ENCODE data around the gene CABCOCO1.

Gene CABCOCO1

DNA sequence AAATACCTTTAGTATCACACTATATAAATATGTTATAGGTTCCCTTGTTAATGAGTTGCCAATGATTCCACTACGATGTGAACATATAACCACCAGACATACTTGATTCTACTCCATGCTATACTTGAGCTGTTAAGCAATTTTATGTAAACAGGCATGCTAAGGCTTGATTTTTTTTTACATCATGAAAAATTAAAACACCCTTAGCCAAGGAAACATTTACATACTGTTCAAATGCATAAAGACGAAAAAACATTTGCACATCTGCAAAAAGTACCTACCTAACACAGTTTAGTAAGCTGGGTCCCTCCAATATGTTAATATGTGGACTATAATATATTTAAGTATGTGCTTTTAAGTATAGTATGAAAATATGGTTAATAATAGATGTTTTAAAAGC lies 9.0 kb upstream of the CABCOCO1 start:
- Histone ChIP-seq H3K9ac (ENCODE audit: low read depth, low read length, poor library complexity) (no peak overlapping the region), H3K27me3 (ENCODE audit: control insufficient read depth in 3 of 3, insufficient read depth in 3 of 3, low read depth in 1 of 3, low read length in 3 of 3) (no peaks in the 10 kb centered on the region), H3K23ac (ENCODE audit: low read depth, low read length, poor library complexity) (no peak overlapping the region), H2BK120ac (ENCODE audit: low read depth, low read length) (no peak overlapping the region), H2AFZ (ENCODE audit: low read length) (no peak overlapping the region), H3K36me3 (replicated peaks in 1 of 2; ENCODE audit: control insufficient read depth in 2 of 2, insufficient read depth in 2 of 2, low read length in 2 of 2) (no peaks in the 10 kb centered on the region), H2AK5ac (ENCODE audit: low read depth, low read length) (no peak overlapping the region), H2BK15ac (ENCODE audit: low read length) (no peak overlapping the region), H2BK5ac (ENCODE audit: low read length) (no peak overlapping the region), H3K4me1 (ENCODE audit: control insufficient read depth in 2 of 2, insufficient read depth in 1 of 2, low read depth in 1 of 2, low read length in 2 of 2) (no peaks in the 10 kb centered on the region), H3K4me2 (ENCODE audit: insufficient read depth, low read length, poor library complexity, severe bottlenecking) (no peak overlapping the region), H4K91ac (ENCODE audit: low read depth, low read length, poor library complexity) (no peak overlapping the region), H2BK12ac (ENCODE audit: low read length) (no peak overlapping the region), H3K4me3 (ENCODE audit: low read length in 2 of 2) (no peak overlapping the region), H3K4ac (ENCODE audit: low read length) (no peak overlapping the region), H3K79me1 (ENCODE audit: low read depth, low read length) (no peaks in the 10 kb centered on the region), H4K8ac (ENCODE audit: low read depth, low read length) (no peak overlapping the region), H3K27ac (replicated peaks; ENCODE audit: low read length) (no peak overlapping the region), H3K14ac (ENCODE audit: low read length) (no peak overlapping the region), H3K9me3 (replicated peaks in 1 of 2; ENCODE audit: control insufficient read depth in 2 of 2, insufficient read depth in 1 of 2, low read depth in 1 of 2, low read length in 2 of 2) (no peaks in the 10 kb centered on the region), H3K18ac (ENCODE audit: low read length) (no peak overlapping the region)
- no CpG with 5 or more reads among the region's 2 CpGs for WGBS, 2 donors (ENCODE audit: extremely low coverage in 2 of 2, insufficient read length in 2 of 2, insufficient replicate concordance in 1 of 2)
- DNase-seq (ENCODE audit: low spot score): no peak

DNA sequence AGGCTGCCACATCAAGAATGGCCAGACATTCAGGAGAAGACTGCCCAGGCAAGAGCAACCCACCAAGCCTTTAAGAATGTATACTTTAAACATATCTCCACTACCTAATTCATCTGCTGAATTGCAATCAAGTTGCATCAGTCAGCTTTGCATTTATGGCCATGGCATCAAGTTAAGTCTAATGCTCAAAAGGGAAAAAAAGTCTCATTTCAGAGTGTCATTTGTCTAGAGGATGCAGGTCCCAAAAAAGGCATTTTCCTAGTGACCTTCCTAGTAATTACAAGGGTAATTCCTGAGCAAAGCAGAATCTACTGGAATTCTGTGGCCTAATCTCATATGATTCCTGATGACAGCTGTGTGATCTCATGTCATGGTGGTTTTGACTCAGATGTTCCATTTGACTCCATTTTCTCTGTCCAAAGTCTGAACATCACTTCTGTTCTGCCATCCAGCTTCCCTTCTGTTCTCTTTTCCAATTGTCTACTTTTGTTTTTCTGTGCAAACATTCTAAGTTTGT lies 7.3 kb upstream of the CABCOCO1 start:
- Histone ChIP-seq H4K8ac (ENCODE audit: low read depth, low read length) (no peak overlapping the region), H3K27ac (replicated peaks; ENCODE audit: low read length) (no peak overlapping the region), H2BK15ac (ENCODE audit: low read length) (no peak overlapping the region), H2BK5ac (ENCODE audit: low read length) (no peak overlapping the region), H3K4ac (ENCODE audit: low read length) (no peak overlapping the region), H4K91ac (ENCODE audit: low read depth, low read length, poor library complexity) (no peak overlapping the region), H3K9me3 (replicated peaks in 1 of 2; ENCODE audit: control insufficient read depth in 2 of 2, insufficient read depth in 1 of 2, low read depth in 1 of 2, low read length in 2 of 2) (no peaks in the 10 kb centered on the region), H3K4me3 (ENCODE audit: low read length in 2 of 2) (no peak overlapping the region), H3K23ac (ENCODE audit: low read depth, low read length, poor library complexity) (no peak overlapping the region), H3K4me1 (ENCODE audit: control insufficient read depth in 2 of 2, insufficient read depth in 1 of 2, low read depth in 1 of 2, low read length in 2 of 2) (no peaks in the 10 kb centered on the region), H3K79me1 (ENCODE audit: low read depth, low read length) (no peaks in the 10 kb centered on the region), H3K9ac (ENCODE audit: low read depth, low read length, poor library complexity) (no peak overlapping the region), H3K14ac (ENCODE audit: low read length) (no peak overlapping the region), H3K36me3 (replicated peaks in 1 of 2; ENCODE audit: control insufficient read depth in 2 of 2, insufficient read depth in 2 of 2, low read length in 2 of 2) (no peaks in the 10 kb centered on the region), H3K4me2 (ENCODE audit: insufficient read depth, low read length, poor library complexity, severe bottlenecking) (no peak overlapping the region), H2AK5ac (ENCODE audit: low read depth, low read length) (no peak overlapping the region), H3K27me3 (ENCODE audit: control insufficient read depth in 3 of 3, insufficient read depth in 3 of 3, low read depth in 1 of 3, low read length in 3 of 3) (no peaks in the 10 kb centered on the region), H2BK120ac (ENCODE audit: low read depth, low read length) (no peak overlapping the region), H3K18ac (ENCODE audit: low read length) (no peak overlapping the region), H2BK12ac (ENCODE audit: low read length) (no peak overlapping the region), H2AFZ (ENCODE audit: low read length) (no peak overlapping the region)
- DNase-seq (ENCODE audit: low spot score): no peak

DNA sequence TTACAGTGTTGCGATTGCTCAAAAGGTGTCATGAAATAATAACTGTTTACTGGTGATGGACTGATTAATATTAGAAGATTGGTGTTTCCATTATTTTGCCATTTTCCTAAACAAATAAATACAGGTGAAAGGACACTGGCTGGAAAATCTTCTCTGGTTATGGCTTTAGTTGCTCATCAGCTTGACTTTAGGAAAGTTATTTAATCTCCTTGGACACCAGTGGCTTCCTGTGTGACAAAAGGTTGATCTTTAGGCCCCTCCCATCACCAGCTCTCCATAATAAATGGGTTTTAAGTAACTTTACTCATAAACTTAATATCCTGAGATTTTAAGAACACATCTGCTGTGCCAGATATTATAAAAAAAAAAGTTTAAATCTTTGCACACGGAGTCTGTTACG lies 737 bp downstream of the CABCOCO1 start:
- WGBS, 2 donors (ENCODE audit: extremely low coverage in 2 of 2, insufficient read length in 2 of 2, insufficient replicate concordance in 1 of 2): no CpG with 5 or more reads among the region's 3 CpGs
- Histone ChIP-seq H4K91ac (ENCODE audit: low read depth, low read length, poor library complexity) (no peak overlapping the region), H3K14ac (ENCODE audit: low read length) (no peak overlapping the region), H3K4me2 (ENCODE audit: insufficient read depth, low read length, poor library complexity, severe bottlenecking) (no peak overlapping the region), H3K4me1 (ENCODE audit: control insufficient read depth in 2 of 2, insufficient read depth in 1 of 2, low read depth in 1 of 2, low read length in 2 of 2) (no peaks in the 10 kb centered on the region), H3K36me3 (replicated peaks in 1 of 2; ENCODE audit: control insufficient read depth in 2 of 2, insufficient read depth in 2 of 2, low read length in 2 of 2) (no peaks in the 10 kb centered on the region), H2BK5ac (ENCODE audit: low read length) (no peak overlapping the region), H2BK120ac (ENCODE audit: low read depth, low read length) (no peak overlapping the region), H4K8ac (ENCODE audit: low read depth, low read length) (no peak overlapping the region), H3K18ac (ENCODE audit: low read length) (no peak overlapping the region), H3K9ac (ENCODE audit: low read depth, low read length, poor library complexity) (no peak overlapping the region), H3K4ac (ENCODE audit: low read length) (no peak overlapping the region), H3K9me3 (replicated peaks in 1 of 2; ENCODE audit: control insufficient read depth in 2 of 2, insufficient read depth in 1 of 2, low read depth in 1 of 2, low read length in 2 of 2) (no peaks in the 10 kb centered on the region), H3K27ac (replicated peaks; ENCODE audit: low read length) (no peak overlapping the region), H2AK5ac (ENCODE audit: low read depth, low read length) (no peak overlapping the region), H2AFZ (ENCODE audit: low read length) (no peak overlapping the region), H3K27me3 (ENCODE audit: control insufficient read depth in 3 of 3, insufficient read depth in 3 of 3, low read depth in 1 of 3, low read length in 3 of 3) (peaks cover 0 to 40% (median 0%) of the 10 kb centered on the region in 3 experiments), H3K79me1 (ENCODE audit: low read depth, low read length) (no peaks in the 10 kb centered on the region), H3K23ac (ENCODE audit: low read depth, low read length, poor library complexity) (no peak overlapping the region), H2BK15ac (ENCODE audit: low read length) (no peak overlapping the region), H3K4me3 (ENCODE audit: low read length in 2 of 2) (no peak overlapping the region), H2BK12ac (ENCODE audit: low read length) (no peak overlapping the region)
- DNase-seq (ENCODE audit: low spot score): no peak

DNA sequence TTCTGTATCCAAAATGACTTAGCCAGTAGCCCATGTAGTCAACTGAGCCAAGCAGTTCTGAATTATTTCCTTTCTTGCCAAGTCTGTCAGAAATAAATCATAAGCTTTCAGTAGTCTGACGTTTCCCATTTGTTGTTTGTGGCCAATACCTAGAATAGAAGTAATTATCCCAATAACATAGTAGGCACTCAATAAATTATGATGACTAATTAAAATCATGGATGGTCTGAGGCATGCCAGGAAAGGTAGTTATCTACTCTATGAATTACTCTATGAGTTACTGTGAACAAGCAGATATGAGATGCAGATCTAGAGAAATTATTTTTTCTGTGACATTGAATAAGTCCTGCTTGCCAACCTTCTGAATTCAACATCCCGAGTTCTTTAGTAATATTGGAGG lies 2.3 kb downstream of the CABCOCO1 start:
- Histone ChIP-seq H2AFZ (ENCODE audit: low read length) (no peak overlapping the region), H2BK12ac (ENCODE audit: low read length) (no peak overlapping the region), H4K8ac (ENCODE audit: low read depth, low read length) (no peak overlapping the region), H2BK120ac (ENCODE audit: low read depth, low read length) (no peak overlapping the region), H3K4ac (ENCODE audit: low read length) (no peak overlapping the region), H3K27me3 (ENCODE audit: control insufficient read depth in 3 of 3, insufficient read depth in 3 of 3, low read depth in 1 of 3, low read length in 3 of 3) (peaks cover 0 to 40% (median 0%) of the 10 kb centered on the region in 3 experiments), H2AK5ac (ENCODE audit: low read depth, low read length) (no peak overlapping the region), H3K9ac (ENCODE audit: low read depth, low read length, poor library complexity) (no peak overlapping the region), H3K14ac (ENCODE audit: low read length) (no peak overlapping the region), H3K27ac (replicated peaks; ENCODE audit: low read length) (no peak overlapping the region), H3K4me2 (ENCODE audit: insufficient read depth, low read length, poor library complexity, severe bottlenecking) (no peak overlapping the region), H3K36me3 (replicated peaks in 1 of 2; ENCODE audit: control insufficient read depth in 2 of 2, insufficient read depth in 2 of 2, low read length in 2 of 2) (no peaks in the 10 kb centered on the region), H3K4me3 (ENCODE audit: low read length in 2 of 2) (no peak overlapping the region), H3K9me3 (replicated peaks in 1 of 2; ENCODE audit: control insufficient read depth in 2 of 2, insufficient read depth in 1 of 2, low read depth in 1 of 2, low read length in 2 of 2) (no peaks in the 10 kb centered on the region), H3K4me1 (ENCODE audit: control insufficient read depth in 2 of 2, insufficient read depth in 1 of 2, low read depth in 1 of 2, low read length in 2 of 2) (no peaks in the 10 kb centered on the region), H2BK5ac (ENCODE audit: low read length) (no peak overlapping the region), H4K91ac (ENCODE audit: low read depth, low read length, poor library complexity) (no peak overlapping the region), H3K23ac (ENCODE audit: low read depth, low read length, poor library complexity) (no peak overlapping the region), H3K18ac (ENCODE audit: low read length) (no peak overlapping the region), H2BK15ac (ENCODE audit: low read length) (no peak overlapping the region), H3K79me1 (ENCODE audit: low read depth, low read length) (no peaks in the 10 kb centered on the region)
- no CpG with 5 or more reads among the region's 2 CpGs for WGBS, 2 donors (ENCODE audit: extremely low coverage in 2 of 2, insufficient read length in 2 of 2, insufficient replicate concordance in 1 of 2)
- DNase-seq (ENCODE audit: low spot score): no peak
